Peyer's patch (tissue), 4 donors: ENCODE results near the gene P2RY8. TPM values are rescaled to one million over a fixed set of nuclear protein-coding genes. Genes with fewer than 3 reads are reported as not detected.
"Not testable (repeated sequence)": the region's sequence is repeated elsewhere in the genome, so short reads cannot be mapped to it uniquely, and the experiment has no call there.

Experiments used
- DNase-seq, 3 donors: peaks; one replicate each; pipeline ENCODE4 v3.0.0-alpha.2; 2017 to 2019
- H3K27ac ChIP-seq, 4 donors: fragments of 200-600 bp; sonication (generic); one replicate each; pipeline ENCODE4 v1.5.1; 2016 to 2019
- H3K27me3 ChIP-seq, 2 donors: fragments of 200-600 bp; sonication (generic); one replicate each; pipeline ENCODE4 v1.5.1; 2019
- H3K36me3 ChIP-seq, 3 donors: fragments of 200-600 bp; sonication (generic); one replicate each; pipeline ENCODE4 v1.5.1; 2016 to 2019
- H3K4me1 ChIP-seq, 4 donors: fragments of 200-600 bp; sonication (generic); one replicate each; pipeline ENCODE4 v1.5.1; 2016 to 2019
- H3K4me3 ChIP-seq, 4 donors: fragments of 200-600 bp; sonication (generic); 1 replicate in 3 of 4; 2 replicates in 1 of 4; pipeline ENCODE4 v1.5.1; 2016 to 2019; ENCODE audit warnings: mild to moderate bottlenecking in 1 of 4
- H3K9me3 ChIP-seq, 4 donors: fragments of 200-600 bp; sonication (generic); one replicate each; pipeline ENCODE4 v1.5.1; 2016 to 2019; ENCODE audit warnings: mild to moderate bottlenecking in 1 of 4
- CTCF ChIP-seq, 6 experiments: fragments of 450-650 bp in 4 of 6; fragments of 200-600 bp in 2 of 6; sonication (generic) in 1 of 6; IDR thresholded peaks; one replicate each; pipeline ENCODE4 v1.5.1; 2017 to 2019; ENCODE audit warnings: antibody characterized with exemption in 6 of 6, mild to moderate bottlenecking in 3 of 6, moderate library complexity in 1 of 6
- POLR2A ChIP-seq, 2 donors: fragments of 450-650 bp; IDR thresholded peaks; one replicate each; pipeline ENCODE4 v1.5.1; 2017; ENCODE audit warnings: antibody characterized with exemption in 2 of 2, mild to moderate bottlenecking in 2 of 2, moderate library complexity in 2 of 2
- total RNA-seq, 4 donors: library from RNA; depleted of rRNA; stranded (reverse); fragments of >200 nt; gene quantifications; one replicate each; pipeline ENCODE4 v1.1.0, GENCODE V29; 2016

The P2RY8 gene
- total RNA-seq, 4 donors from 2014 or later = 0.35 to 5.8 (median 1.2) TPM

- TF ChIP-seq POLR2A (IDR thresholded peaks at IDR 0.05) (no peak), CTCF (IDR thresholded peaks at IDR 0.05) (no peak)
- no peaks in the 10 kb centered on the region for H3K36me3 ChIP-seq
- peaks cover 0 to 8% (median 0%) of the 10 kb centered on the region in 4 donors for H3K4me1 ChIP-seq
- H3K27me3 ChIP-seq = no peaks in the 10 kb centered on the region
- no peak overlapping the region for H3K27ac ChIP-seq
- no peak for DNase-seq
- no peaks in the 10 kb centered on the region for H3K9me3 ChIP-seq
- no peak overlapping the region for H3K4me3 ChIP-seq
Observed at GRCh38 chrX:1477229-1477628, 59.8 kb downstream of the P2RY8 start.

- H3K4me3 ChIP-seq = no peak overlapping the region
- H3K27ac ChIP-seq = no peak overlapping the region
- H3K9me3 ChIP-seq = no peaks in the 10 kb centered on the region
- H3K4me1 ChIP-seq = peaks cover 0 to 13% (median 0%) of the 10 kb centered on the region in 4 donors
- H3K36me3 ChIP-seq = no peaks in the 10 kb centered on the region
- H3K27me3 ChIP-seq = no peaks in the 10 kb centered on the region
- TF ChIP-seq POLR2A (IDR thresholded peaks at IDR 0.05) (no peak), CTCF (IDR thresholded peaks at IDR 0.05) (no peak)
- DNase-seq = peak in 1 of 3 donors; percentile 18
Observed at GRCh38 chrX:1476682-1477081, 60.3 kb downstream of the P2RY8 start.

- DNase-seq = peak in 1 of 3 donors; percentile 10
- Histone ChIP-seq H3K36me3 (no peaks in the 10 kb centered on the region), H3K4me3 (no peak overlapping the region), H3K27ac (no peak overlapping the region), H3K27me3 (no peaks in the 10 kb centered on the region), H3K4me1 (peaks cover 0 to 9% (median 0%) of the 10 kb centered on the region in 4 donors), H3K9me3 (no peaks in the 10 kb centered on the region)
- TF ChIP-seq CTCF (IDR thresholded peaks at IDR 0.05) (no peak), POLR2A (IDR thresholded peaks at IDR 0.05) (no peak)
Observed at GRCh38 chrX:1475881-1476280, 61.1 kb downstream of the P2RY8 start.

DNA sequence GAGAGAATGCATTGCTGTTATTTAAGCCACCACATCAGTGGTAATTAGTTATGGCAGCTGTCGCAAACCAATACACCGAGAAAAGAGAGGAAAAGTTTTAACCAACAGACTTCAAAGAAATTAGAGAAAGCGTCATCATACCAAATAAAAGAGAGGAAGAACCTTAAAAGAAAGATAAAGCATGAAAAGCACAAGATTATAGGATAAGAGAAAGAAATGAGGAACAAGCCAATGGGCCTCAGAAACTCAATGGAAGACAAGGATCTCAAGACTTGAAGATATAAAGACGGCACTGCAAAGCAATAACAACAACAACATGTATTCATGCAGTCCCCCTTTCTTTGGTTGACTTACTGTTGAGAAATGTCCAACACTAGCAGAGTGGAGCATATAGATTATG is 61.5 kb downstream of the P2RY8 start:
- H3K4me3 ChIP-seq = no peak overlapping the region
- TF ChIP-seq POLR2A (IDR thresholded peaks at IDR 0.05) = no peak
- no peak for TF ChIP-seq CTCF (IDR thresholded peaks at IDR 0.05)

DNA sequence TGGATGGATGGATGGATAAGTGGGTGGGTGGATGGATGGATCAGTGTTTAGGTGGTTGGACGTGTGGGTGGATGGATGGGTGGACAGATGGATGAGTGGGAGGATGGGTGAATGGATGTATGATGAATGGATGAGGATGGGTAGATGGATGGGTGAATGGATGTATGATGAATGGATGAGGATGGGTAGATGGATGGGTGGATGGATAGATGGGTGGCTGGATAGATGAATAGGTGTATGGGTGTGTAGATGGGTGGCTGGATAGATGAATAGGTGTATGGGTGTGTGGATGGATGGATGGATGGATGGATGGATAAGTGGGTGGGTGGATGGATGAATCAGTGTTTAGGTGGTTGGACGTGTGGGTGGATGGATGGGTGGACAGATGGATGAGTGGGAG is 62.4 kb downstream of the P2RY8 start:
- not testable (repeated sequence) for H3K9me3 ChIP-seq, H3K36me3 ChIP-seq, H3K27ac ChIP-seq, H3K4me3 ChIP-seq, H3K27me3 ChIP-seq, H3K4me1 ChIP-seq
- peak in 1 of 3 donors; percentile 1 for DNase-seq

More for the DNA sequence above, 61.5 kb downstream of the P2RY8 start:
- H3K27me3 ChIP-seq = no peaks in the 10 kb centered on the region
- no peak for DNase-seq
- H3K36me3 ChIP-seq = no peaks in the 10 kb centered on the region
- peaks cover 0 to 9% (median 0%) of the 10 kb centered on the region in 4 donors for H3K4me1 ChIP-seq
- no peak overlapping the region for H3K27ac ChIP-seq
- H3K9me3 ChIP-seq = no peaks in the 10 kb centered on the region

DNA sequence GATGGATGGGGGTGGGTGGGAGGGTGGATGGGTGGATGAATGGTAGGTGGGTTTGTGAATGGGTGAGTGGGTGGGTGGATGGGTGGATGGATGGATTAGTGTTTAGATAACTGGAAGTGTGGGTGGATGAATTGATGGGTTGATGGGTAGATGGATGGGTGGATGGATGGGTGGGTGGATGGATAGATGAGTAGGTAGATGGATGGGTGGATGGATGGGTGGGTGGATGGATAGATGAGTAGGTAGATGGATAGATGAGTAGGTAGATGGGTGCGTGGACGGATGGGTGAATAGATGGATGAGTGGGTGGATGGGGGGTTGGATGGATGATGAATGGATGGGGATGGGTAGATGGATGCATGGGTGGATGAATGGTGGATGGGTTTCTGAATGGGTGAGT is 64.0 kb downstream of the P2RY8 start:
- Histone ChIP-seq H3K27me3 (no peaks in the 10 kb centered on the region), H3K9me3 (no peaks in the 10 kb centered on the region), H3K36me3 (no peaks in the 10 kb centered on the region), H3K4me1 (peaks cover 0 to 13% (median 3%) of the 10 kb centered on the region in 4 donors), H3K27ac (no peak overlapping the region), H3K4me3 (no peak overlapping the region)
- peak in 2 of 3 donors; percentile 11 to 23 for DNase-seq
- TF ChIP-seq POLR2A (IDR thresholded peaks at IDR 0.05) (no peak), CTCF (IDR thresholded peaks at IDR 0.05) (no peak)
